ENCODE data around the gene NPRL2. TPM values are rescaled to one million over a fixed set of nuclear protein-coding genes. Genes with fewer than 3 reads are reported as not detected.

NPRL2 gene
- total and polyA plus RNA-seq, 3 donors from 2014 or later = 26.9 to 29.2 (median 28.0) TPM

- Histone ChIP-seq H3K27ac (no peak overlapping the region), H3K36me3 (ENCODE audit: low read depth, missing control alignments) (no peaks in the 10 kb centered on the region), H3K9me3 (no peaks in the 10 kb centered on the region), H3K27me3 (no peaks in the 10 kb centered on the region), H3K4me1 (no peaks in the 10 kb centered on the region), H3K4me3 (no peak overlapping the region)
- DNase-seq = no peak
- WGBS, 2 donors = 63 to 71% methylated on average over 14 of the region's 14 CpGs
- TF ChIP-seq POLR2A (IDR thresholded peaks at IDR 0.05) = no peak
- TF ChIP-seq CTCF (IDR thresholded peaks at IDR 0.05) = no peak
- intact Hi-C loops (cut with DNase I; ENCODE audit: low total_unique reads) = no loop called here
Measured at GRCh38 chr3:50370594-50370993, 20.0 kb upstream of the NPRL2 start.

- Histone ChIP-seq H3K27me3 (no peaks in the 10 kb centered on the region), H3K36me3 (ENCODE audit: low read depth, missing control alignments) (no peaks in the 10 kb centered on the region), H3K4me1 (peaks cover 7% of the 10 kb centered on the region), H3K4me3 (no peak overlapping the region), H3K9me3 (no peaks in the 10 kb centered on the region), H3K27ac (no peak overlapping the region)
- intact Hi-C loops (cut with DNase I; ENCODE audit: low total_unique reads) = loop anchor here (10.0 kb wide), 1 partner anchor 176 kb away; no protein-coding TSS in a partner anchor
- 79 to 86% methylated on average over 7 to 9 of the region's 9 CpGs for WGBS, 2 donors
- no peak for TF ChIP-seq POLR2A (IDR thresholded peaks at IDR 0.05)
- no peak for TF ChIP-seq CTCF (IDR thresholded peaks at IDR 0.05)
- DNase-seq = no peak
Measured at GRCh38 chr3:50369012-50369670, 18.6 kb upstream of the NPRL2 start.

- DNase-seq = no peak
- TF ChIP-seq POLR2A (IDR thresholded peaks at IDR 0.05) (no peak), CTCF (IDR thresholded peaks at IDR 0.05) (no peak)
- Histone ChIP-seq H3K27me3 (no peaks in the 10 kb centered on the region), H3K9me3 (no peaks in the 10 kb centered on the region), H3K36me3 (ENCODE audit: low read depth, missing control alignments) (no peaks in the 10 kb centered on the region), H3K4me3 (peak overlapping the region in 1 of 2 donors; percentile 60), H3K27ac (no peak overlapping the region), H3K4me1 (peaks cover 7% of the 10 kb centered on the region)
- 78 to 100% methylated on average over 1 to 5 of the region's 5 CpGs for WGBS, 2 donors
- intact Hi-C loops (cut with DNase I; ENCODE audit: low total_unique reads) = loop anchor here (10.0 kb wide), 1 partner anchor 179 kb away; no protein-coding TSS in a partner anchor
Measured at GRCh38 chr3:50365842-50366220, 15.3 kb upstream of the NPRL2 start.

GRCh38 chr3:50365080-50365841 is 14.7 kb upstream of the NPRL2 start:
- Histone ChIP-seq H3K4me3 (peak overlapping the region; percentile 45 to 60), H3K27me3 (no peaks in the 10 kb centered on the region), H3K4me1 (peaks cover 7% of the 10 kb centered on the region), H3K36me3 (ENCODE audit: low read depth, missing control alignments) (no peaks in the 10 kb centered on the region), H3K9me3 (no peaks in the 10 kb centered on the region), H3K27ac (peak overlapping the region in 1 of 2 donors; percentile 51)
- DNase-seq = peak; percentile 88
- no peak for TF ChIP-seq POLR2A (IDR thresholded peaks at IDR 0.05)
- no peak for TF ChIP-seq CTCF (IDR thresholded peaks at IDR 0.05)
- 0 to 7% methylated on average over 1 to 53 of the region's 53 CpGs for WGBS, 2 donors
- intact Hi-C loops (cut with DNase I; ENCODE audit: low total_unique reads) = loop anchor here (10.0 kb wide), 1 partner anchor 180 kb away; no protein-coding TSS in a partner anchor
